HS-27A (cell line): ENCODE data around the gene LRRC53.

ENCODE experiments used
- DNase-seq: peaks from one replicate; pipeline ENCODE4 v3.0.0-alpha.2; 2012; ENCODE audit warnings: low read depth, missing footprints

LRRC53 gene

GRCh38 chr1:74496669-74497068, 15.7 kb downstream of the LRRC53 start:
- DNase-seq: no peak

GRCh38 chr1:74486036-74486435, 26.4 kb downstream of the LRRC53 start:
- DNase-seq: no peak

GRCh38 chr1:74485622-74486021, 26.8 kb downstream of the LRRC53 start:
- DNase-seq: no peak

- no peak for DNase-seq
These were observed 30.8 kb downstream of the LRRC53 start for GRCh38 chr1:74481607-74482006.

DNA sequence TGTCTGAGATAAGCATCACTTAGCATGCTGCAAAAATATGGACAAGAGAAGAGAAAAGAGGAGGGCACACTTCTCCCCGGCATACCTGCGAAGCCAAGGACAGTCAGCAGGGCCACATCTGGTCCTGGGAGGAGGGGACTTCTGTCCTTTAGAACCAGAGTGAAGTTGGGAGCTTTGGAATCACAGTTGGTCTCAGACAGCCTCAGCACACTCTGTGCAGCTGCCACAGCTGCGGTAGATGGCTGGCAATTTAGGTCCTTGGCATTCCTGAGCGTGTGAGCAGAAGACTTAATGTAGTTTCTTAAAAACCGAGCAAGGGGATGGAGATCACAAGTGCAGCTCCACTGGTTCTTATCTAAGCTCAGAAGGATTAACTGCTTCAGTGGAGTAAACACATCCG, 32.3 kb downstream of the LRRC53 start:
- no peak for DNase-seq

GRCh38 chr1:74478979-74479378, 33.4 kb downstream of the LRRC53 start:
- DNase-seq: no peak

DNA sequence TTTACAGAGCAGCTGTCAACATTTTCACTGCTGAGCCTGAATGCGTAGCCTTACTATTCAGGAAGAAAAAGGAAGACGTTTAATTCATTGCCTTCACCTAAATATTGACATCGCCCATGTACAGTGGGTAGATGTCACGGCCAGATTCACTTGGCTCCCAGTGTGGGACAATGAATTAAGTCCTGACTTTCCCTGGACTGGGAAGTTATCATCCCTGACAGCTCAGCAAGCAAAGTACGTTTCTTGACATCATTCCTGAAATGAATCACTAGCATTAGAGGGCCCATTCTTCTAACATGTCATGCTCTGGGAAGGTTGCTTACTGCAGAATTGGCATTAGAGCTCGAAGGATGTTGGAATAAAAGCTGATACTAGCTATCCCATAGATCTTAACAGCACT, 37.8 kb downstream of the LRRC53 start:
- DNase-seq: no peak

GRCh38 chr1:74471470-74471869, 40.9 kb downstream of the LRRC53 start:
- no peak for DNase-seq

DNA sequence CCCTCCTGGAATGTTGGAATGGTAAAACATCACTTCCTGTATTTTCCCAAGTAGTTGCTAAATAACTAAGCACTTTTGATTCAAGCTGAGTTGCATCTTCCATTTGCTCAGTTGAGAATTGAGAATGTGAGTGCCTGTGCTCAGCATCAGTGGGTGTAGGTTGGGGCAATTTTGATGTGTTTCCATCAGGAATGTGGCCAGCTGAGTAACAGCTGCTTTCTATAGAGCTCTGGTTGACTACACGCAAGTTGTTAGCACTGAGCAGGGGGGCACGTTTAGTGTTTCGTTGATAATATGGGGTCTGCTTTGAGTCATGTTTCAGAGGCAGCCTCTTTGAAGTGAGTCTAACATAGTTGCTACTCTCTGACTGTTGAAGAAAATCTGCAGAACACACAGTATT, 41.5 kb downstream of the LRRC53 start:
- DNase-seq: no peak

- DNase-seq: no peak
These were observed 42.2 kb downstream of the LRRC53 start for GRCh38 chr1:74470251-74470650.

GRCh38 chr1:74468982-74469603, 43.3 kb downstream of the LRRC53 start:
- no peak for DNase-seq

GRCh38 chr1:74467786-74468377, 44.5 kb downstream of the LRRC53 start:
- DNase-seq: no peak

DNA sequence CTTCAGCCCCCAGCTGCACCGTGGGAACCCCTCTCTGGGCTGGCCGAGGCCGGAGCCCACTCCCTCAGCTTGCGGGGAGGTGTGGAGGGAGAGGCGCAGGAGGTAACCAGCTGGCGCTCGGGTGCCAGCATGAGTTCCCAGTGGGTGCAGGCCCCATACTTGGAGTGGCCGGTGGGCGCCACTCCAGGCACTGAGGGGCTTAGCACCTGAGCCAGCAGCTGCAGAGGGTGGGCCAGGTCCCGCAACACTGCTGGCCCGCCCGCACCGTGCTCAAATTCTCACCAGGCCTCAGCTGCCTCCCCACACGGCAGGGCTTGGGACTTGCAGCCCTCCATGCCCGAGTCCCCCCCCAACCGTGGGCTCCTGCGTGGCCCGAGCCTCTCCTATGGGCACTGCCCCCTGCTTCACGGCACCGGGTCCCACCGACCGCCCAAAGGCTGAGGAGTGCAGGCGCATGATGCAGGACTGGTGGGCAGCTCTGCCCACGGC, 47.2 kb downstream of the LRRC53 start:
- no peak for DNase-seq

DNA sequence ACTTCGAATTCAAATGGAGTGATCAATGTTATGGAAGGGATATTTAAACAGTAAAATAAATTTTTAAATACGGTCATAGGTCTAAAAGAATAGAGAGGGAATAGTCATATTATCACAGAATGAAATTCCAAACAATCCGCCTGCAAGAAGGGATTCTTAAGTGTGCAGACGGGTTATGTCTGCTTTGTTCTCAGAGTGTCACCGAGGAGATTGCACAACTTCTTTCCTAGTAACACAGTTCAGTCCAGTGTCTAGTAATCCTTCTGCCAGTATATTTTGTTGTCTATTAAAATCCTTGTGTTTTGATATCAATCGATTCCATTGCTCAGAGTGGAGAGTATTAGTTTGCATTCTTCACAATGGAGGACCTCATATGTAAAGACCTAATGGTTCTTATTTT, 48.4 kb downstream of the LRRC53 start:
- no peak for DNase-seq

DNA sequence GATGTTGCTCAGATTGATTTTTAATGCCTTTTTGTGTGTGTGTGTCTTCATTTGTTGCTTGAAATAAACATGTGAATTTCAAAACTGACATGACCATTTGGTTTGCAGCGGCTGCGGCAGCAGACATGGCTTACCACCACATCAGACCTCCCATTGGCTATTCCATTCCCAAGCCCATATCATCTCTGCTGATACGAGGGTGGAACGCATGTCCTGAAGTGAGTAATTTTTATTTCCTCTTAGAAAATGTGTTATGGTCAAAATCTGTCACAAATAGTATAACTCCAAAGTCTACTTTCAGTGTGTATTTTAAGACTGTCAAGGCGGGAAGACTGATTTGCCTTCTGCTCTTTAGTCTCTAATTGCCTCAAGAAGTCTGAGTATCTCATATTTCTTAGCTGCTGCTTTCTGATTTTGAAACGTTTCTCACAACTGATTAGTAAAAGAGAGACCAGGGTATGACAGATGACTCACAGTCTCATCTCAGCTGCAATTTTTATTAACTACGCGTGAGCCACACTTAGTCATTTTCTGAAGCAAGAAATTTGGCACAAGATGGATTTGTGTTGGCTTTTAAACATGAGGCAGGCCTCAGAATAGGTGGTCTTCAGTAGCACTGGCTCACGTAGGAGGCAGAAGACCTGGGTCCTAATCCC, 49.0 kb downstream of the LRRC53 start:
- no peak for DNase-seq

GRCh38 chr1:74457253-74457652, 55.2 kb downstream of the LRRC53 start:
- no peak for DNase-seq

- DNase-seq: no peak
These were observed 57.0 kb downstream of the LRRC53 start for GRCh38 chr1:74455390-74455789.

GRCh38 chr1:74453277-74453676, 59.1 kb downstream of the LRRC53 start:
- no peak for DNase-seq

DNA sequence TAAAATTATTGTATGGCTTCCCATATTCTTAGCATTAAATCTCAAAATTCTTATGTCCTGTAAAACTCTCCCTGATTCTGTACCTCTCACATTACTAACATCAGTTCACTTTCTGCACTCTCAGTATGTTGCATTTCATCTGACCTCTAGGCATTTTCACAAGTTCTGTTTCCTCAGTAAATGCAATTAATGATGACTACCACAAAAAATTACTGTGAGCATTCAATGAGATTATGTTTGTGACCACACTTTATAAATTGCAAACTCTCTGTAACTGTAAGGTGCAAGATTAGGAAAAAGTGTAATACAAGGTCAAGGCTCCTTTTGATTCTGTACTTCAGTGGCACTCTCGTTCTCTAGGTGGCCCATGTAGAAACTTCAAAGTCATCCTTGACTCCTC, 60.4 kb downstream of the LRRC53 start:
- DNase-seq: no peak

GRCh38 chr1:74437035-74437434, 75.4 kb downstream of the LRRC53 start:
- DNase-seq: no peak

GRCh38 chr1:74436078-74436477, 76.3 kb downstream of the LRRC53 start:
- DNase-seq: no peak

- DNase-seq: no peak
These were observed 78.1 kb downstream of the LRRC53 start for GRCh38 chr1:74434321-74434720.

DNA sequence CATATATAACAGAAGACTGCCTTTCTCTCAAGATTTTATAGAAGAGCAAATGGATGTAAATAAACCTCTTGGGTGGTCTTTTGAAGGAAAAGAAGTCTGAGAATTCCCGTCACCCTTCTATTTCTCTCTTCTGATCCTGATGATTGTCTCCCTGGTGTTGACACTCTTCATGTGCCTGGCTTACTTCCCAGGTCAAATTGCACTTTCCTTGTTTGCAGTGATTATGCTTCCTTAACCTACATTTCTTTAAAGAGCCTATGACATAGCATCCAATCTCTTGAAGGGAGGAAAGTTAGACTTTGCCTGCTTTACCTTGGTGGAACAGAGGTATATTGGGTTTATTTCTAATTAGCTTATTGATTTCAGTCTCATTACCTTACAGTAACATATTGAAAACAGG, 80.1 kb downstream of the LRRC53 start:
- DNase-seq: no peak

- no peak for DNase-seq
These were observed 80.9 kb downstream of the LRRC53 start for GRCh38 chr1:74431531-74431930.
